BJ (cell line): ENCODE data around the gene SLC16A4. TPM values are rescaled to one million over a fixed set of nuclear protein-coding genes. Genes with fewer than 3 reads are reported as not detected.

Experiments used
- CTCF ChIA-PET: fragments of 350-600 bp; formaldehyde crosslinking; extraction: SDS; loops from one replicate; lab custom pipeline; 2021; ENCODE audit warnings: antibody characterized with exemption, inconsistent platforms; lab: Yijun Ruan, JAX
- POLR2A ChIA-PET: fragments of 300-600 bp; sonication (Branson Sonifier 250); formaldehyde crosslinking; extraction: SDS; loops from one replicate; lab custom pipeline; 2021; ENCODE audit warnings: antibody characterized with exemption; lab: Charles Lee
- DNase-seq: peaks from one replicate; pipeline ENCODE4 v3.0.0-alpha.2; 2011; ENCODE audit warnings: low read depth
- H3K27me3 ChIP-seq: 2 replicates; pipeline ENCODE4 v1.6.0; 2011; ENCODE audit warnings: low read length; ENCODE audit not compliant: control insufficient read depth, insufficient read depth
- H3K36me3 ChIP-seq: 2 replicates; pipeline ENCODE4 v1.5.1; 2011; ENCODE audit warnings: low read length; ENCODE audit not compliant: control insufficient read depth, insufficient read depth
- H3K4me3 ChIP-seq: 2 replicates; pipeline ENCODE4 v1.5.1; 2011; ENCODE audit warnings: low read depth, mild to moderate bottlenecking, control low read depth, low read length
- CTCF ChIP-seq: IDR thresholded peaks from 2 replicates; pipeline ENCODE4 v1.5.1; 2011; ENCODE audit warnings: low read depth, mild to moderate bottlenecking, control low read depth, inconsistent platforms, low read length, moderate library complexity; ENCODE audit not compliant: insufficient read depth
- polyA plus RNA-seq: library from polyadenylated mRNA; depleted of rRNA; stranded (reverse); fragments of >200 nt; gene quantifications from 2 replicates; pipeline ENCODE4 v1.2.3, GENCODE V29; 2011

SLC16A4 gene
- polyA plus RNA-seq, 1 experiment = 20.8 TPM

GRCh38 chr1:110426854-110427253 lies 36.0 kb upstream of the SLC16A4 start:
- DNase-seq = no peak
- CTCF ChIA-PET = interaction anchor here (1.1 to 1.4 kb wide), 2 partner anchors 10 to 14 kb away, joined by 3 to 4 read pairs; no protein-coding TSS in a partner anchor
- no peaks in the 10 kb centered on the region for H3K36me3 ChIP-seq
- peaks cover 7% of the 10 kb centered on the region for H3K27me3 ChIP-seq
- POLR2A ChIA-PET = no interaction called here
- no peak for TF ChIP-seq CTCF
- no peak overlapping the region for H3K4me3 ChIP-seq

GRCh38 chr1:110425612-110426152 lies 34.9 kb upstream of the SLC16A4 start:
- no peak for DNase-seq
- ChIA-PET CTCF (interaction anchor here (0.6 to 1.5 kb wide), 4 partner anchors 9 to 34 kb away, joined by 3 to 9 read pairs (median 4); no protein-coding TSS in a partner anchor), POLR2A (no interaction called here)
- no peaks in the 10 kb centered on the region for H3K36me3 ChIP-seq
- no peak overlapping the region for H3K4me3 ChIP-seq
- TF ChIP-seq CTCF = no peak
- H3K27me3 ChIP-seq = peaks cover 5% of the 10 kb centered on the region

GRCh38 chr1:110424699-110425611 lies 34.1 kb upstream of the SLC16A4 start:
- ChIA-PET CTCF (interaction anchor here (0.6 to 1.5 kb wide), 4 partner anchors 8 to 35 kb away, joined by 3 to 9 read pairs (median 4); no protein-coding TSS in a partner anchor), POLR2A (no interaction called here)
- H3K36me3 ChIP-seq = no peaks in the 10 kb centered on the region
- H3K27me3 ChIP-seq = peaks cover 2% of the 10 kb centered on the region
- H3K4me3 ChIP-seq = no peak overlapping the region
- TF ChIP-seq CTCF = no peak
- no peak for DNase-seq

GRCh38 chr1:110420874-110421793 lies 30.3 kb upstream of the SLC16A4 start:
- no peak for DNase-seq
- TF ChIP-seq CTCF = no peak
- Histone ChIP-seq H3K27me3 (peaks cover 4% of the 10 kb centered on the region), H3K36me3 (no peaks in the 10 kb centered on the region), H3K4me3 (no peak overlapping the region)
- CTCF ChIA-PET = interaction anchor here (0.9 to 3.7 kb wide), 5 partner anchors 9 to 213 kb away, joined by 3 to 23 read pairs (median 6); no protein-coding TSS in a partner anchor
- POLR2A ChIA-PET = no interaction called here
